K562 (cell line): ENCODE results near the gene EPS8.

Experiments used
- LEF1 ChIP-seq: fragments of 450-650 bp; IDR thresholded peaks from 2 replicates; pipeline ENCODE4 v1.6.1; 2016; ENCODE audit warnings: mild to moderate bottlenecking
- ZNF263 ChIP-seq: sonication (generic); formaldehyde crosslinking; IDR thresholded peaks from 2 replicates; pipeline ENCODE4 v1.8.0; 2022; ENCODE audit warnings: mild to moderate bottlenecking, missing genetic modification reagents, borderline replicate concordance
- ZNF274 ChIP-seq: IDR thresholded peaks from 2 replicates; pipeline ENCODE4 v1.6.1; 2011; ENCODE audit warnings: low read depth, mild to moderate bottlenecking, low read length, moderate library complexity, borderline replicate concordance
- TF ChIP-seq, protein P1 (sequence below), 3 experiments: IDR thresholded peaks in 2 of 3; conservative IDR thresholded peaks in 1 of 3; 2 replicates each; pipeline ENCODE4 v1.5.1; 2011 to 2012; ENCODE audit warnings: low read length in 3 of 3, mild to moderate bottlenecking in 3 of 3, control low read depth in 2 of 3, improper control_type of control experiment in 1 of 3, inconsistent platforms in 1 of 3, low read depth in 1 of 3, mixed read lengths in 1 of 3, moderate library complexity in 1 of 3; ENCODE audit not compliant: insufficient read depth in 2 of 3

GRCh38 chr12:15648558-15648957, 140.6 kb downstream of the EPS8 start:
- TF ChIP-seq, protein P1, sequence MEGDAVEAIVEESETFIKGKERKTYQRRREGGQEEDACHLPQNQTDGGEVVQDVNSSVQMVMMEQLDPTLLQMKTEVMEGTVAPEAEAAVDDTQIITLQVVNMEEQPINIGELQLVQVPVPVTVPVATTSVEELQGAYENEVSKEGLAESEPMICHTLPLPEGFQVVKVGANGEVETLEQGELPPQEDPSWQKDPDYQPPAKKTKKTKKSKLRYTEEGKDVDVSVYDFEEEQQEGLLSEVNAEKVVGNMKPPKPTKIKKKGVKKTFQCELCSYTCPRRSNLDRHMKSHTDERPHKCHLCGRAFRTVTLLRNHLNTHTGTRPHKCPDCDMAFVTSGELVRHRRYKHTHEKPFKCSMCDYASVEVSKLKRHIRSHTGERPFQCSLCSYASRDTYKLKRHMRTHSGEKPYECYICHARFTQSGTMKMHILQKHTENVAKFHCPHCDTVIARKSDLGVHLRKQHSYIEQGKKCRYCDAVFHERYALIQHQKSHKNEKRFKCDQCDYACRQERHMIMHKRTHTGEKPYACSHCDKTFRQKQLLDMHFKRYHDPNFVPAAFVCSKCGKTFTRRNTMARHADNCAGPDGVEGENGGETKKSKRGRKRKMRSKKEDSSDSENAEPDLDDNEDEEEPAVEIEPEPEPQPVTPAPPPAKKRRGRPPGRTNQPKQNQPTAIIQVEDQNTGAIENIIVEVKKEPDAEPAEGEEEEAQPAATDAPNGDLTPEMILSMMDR (IDR thresholded peaks at IDR 0.05 in 2 of 3, conservative IDR thresholded peaks at IDR 0.05 in 1 of 3; ENCODE audit: insufficient read depth in 2 of 3, low read depth in 1 of 3, low read length in 3 of 3), result no peak
- TF ChIP-seq ZNF263 (no peak), ZNF274 (no peak), LEF1 (no peak)
